GM18873 (cell line): ENCODE results near the gene PCSK2.
"Not testable (repeated sequence)": the region's sequence is repeated elsewhere in the genome, so short reads cannot be mapped to it uniquely, and the experiment has no call there.

Source experiments
- ATAC-seq: cut with Tn5 transposase; IDR thresholded peaks from one replicate; pipeline ENCODE4 v1.9.1; 2021; ENCODE audit warnings: mild to moderate bottlenecking, moderate library complexity, moderate number of reproducible peaks; ENCODE audit not compliant: unreplicated experiment, low FRiP score

The PCSK2 gene, protein sequence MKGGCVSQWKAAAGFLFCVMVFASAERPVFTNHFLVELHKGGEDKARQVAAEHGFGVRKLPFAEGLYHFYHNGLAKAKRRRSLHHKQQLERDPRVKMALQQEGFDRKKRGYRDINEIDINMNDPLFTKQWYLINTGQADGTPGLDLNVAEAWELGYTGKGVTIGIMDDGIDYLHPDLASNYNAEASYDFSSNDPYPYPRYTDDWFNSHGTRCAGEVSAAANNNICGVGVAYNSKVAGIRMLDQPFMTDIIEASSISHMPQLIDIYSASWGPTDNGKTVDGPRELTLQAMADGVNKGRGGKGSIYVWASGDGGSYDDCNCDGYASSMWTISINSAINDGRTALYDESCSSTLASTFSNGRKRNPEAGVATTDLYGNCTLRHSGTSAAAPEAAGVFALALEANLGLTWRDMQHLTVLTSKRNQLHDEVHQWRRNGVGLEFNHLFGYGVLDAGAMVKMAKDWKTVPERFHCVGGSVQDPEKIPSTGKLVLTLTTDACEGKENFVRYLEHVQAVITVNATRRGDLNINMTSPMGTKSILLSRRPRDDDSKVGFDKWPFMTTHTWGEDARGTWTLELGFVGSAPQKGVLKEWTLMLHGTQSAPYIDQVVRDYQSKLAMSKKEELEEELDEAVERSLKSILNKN

DNA sequence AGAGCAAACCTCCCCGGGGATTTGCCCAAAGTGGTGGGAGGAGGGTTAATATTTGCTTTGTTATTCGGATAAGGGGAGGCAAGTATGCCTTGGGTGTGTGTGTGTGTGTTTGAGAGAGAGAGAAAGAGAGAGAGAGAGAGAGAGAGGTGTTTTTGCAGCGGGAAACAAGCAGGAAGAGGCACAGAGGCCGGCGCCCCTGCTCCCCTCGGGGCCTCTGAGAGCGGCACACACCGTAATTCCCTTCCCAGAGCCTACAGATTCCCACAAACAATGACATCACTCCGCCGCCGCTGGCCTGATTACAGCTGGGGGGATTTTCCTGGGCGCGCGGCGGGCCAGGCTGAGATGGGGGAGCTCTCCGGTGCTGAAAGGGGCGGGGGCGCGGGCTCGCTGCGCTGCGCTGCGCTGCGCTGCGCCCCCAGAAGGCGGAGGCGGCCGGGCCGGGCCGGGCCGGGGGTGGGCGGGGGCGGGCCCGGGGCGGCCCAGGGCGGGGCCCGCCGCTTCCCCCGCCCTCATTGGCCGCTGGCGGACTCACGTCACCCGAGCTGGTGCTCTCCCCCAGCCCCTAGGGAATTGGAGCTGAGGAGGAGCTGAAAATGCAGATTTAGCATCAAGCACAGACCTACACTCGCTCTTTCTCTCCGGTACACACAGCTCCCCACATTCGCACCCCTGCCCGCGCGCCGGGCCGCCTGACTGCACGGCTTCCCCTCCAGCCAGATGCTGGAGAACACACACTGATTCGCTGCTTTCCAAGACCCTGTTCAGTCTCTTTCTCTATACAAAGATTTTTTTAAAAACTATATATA, at the start of gene PCSK2:
TSS of gene PCSK2 (plus strand) at position 631 of the 809 bp plus-strand sequence. CDS start 266 bp downstream, outside the sequence.
- no peak for ATAC-seq

DNA sequence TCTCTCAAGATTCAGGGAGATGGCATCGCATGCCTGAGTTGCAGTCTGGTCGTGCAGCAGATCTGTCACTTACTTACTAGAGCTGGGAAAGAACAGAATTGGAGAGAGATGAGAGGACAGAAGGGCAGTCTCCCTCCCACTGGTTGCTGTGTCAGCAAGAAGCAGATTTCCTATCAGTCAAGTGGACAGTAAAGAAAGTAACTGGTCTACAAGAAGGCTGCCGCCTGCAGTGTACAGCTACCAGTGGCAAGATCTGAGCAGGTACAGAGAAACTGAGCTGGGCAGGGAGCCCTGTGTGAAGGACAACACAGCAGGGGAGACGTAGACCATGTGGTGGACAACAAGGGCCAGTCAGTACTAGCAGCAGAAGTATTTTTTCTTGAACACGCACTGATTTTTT, 49.5 kb upstream of the PCSK2 start:
- no peak for ATAC-seq

DNA sequence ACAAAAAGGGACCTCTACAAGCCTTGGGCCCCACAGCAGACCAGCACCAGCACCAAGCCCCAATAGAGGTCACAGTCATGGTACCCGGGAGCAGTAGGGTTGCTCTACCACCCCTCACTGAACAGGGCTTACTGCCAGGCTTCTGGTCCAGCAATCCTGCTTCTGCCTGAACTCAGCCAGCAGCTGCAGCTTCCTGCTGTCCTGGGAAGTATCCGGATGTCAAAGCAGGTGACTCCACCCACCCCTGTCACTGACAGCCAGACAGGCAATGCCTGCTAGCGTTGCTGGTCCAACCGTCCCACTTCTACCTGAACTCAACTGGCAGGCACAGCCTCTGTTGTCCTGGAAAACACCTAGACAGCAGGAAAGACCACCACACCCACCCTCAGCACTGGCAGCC, 47.0 kb upstream of the PCSK2 start:
- no peak for ATAC-seq

DNA sequence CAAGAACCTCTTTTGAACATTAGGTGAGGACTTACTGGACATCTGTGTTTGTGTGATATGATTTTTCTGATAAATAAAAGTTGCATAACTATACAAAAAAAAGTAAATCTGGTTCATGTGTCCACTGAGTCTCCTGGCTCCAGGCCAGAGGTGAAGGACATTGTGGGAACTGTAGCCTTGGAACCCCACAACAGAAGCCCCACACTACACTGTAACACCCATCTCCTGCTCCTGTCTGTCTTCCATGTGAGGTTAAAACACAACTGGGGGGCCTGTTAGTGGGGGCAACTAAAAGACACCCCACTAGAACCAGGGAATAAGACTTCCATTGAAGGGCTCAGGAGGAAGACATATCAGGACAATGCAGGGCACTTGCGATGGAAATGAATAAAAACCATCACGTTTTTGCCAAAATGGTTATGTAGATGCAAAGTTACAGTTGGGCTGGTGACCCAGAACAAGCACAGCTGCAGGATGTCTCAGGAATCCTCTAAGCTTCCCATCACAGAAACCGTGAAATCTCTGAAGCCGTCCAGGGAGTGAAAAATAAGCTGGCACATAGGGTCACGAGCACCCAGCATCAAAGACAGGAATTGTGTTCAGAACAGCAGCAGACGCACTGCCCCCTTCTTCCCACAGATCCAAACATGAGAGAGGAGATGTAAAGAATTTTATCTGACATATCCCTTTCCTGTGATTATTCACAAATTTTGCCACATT, 36.7 kb upstream of the PCSK2 start:
- no peak for ATAC-seq

DNA sequence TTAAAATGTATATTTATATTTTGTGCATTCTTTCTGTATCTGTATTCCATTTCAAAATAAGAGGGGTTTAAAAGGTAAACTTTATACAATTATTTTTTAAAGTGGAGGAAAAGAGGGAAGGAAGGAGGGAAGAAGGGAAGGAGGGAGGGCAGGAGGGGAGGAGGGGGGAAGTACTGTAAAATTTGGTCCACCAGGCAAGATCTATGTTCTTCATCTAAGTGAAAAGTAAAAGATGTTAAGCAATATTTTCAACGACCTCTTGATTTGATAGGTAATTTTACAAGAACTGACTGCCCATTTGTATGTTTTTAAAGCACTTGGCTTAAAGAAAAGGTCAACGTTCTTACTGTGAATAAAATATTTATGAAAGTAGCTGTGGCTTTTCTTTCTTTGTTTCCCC, 29.8 kb upstream of the PCSK2 start:
- ATAC-seq = no peak

DNA sequence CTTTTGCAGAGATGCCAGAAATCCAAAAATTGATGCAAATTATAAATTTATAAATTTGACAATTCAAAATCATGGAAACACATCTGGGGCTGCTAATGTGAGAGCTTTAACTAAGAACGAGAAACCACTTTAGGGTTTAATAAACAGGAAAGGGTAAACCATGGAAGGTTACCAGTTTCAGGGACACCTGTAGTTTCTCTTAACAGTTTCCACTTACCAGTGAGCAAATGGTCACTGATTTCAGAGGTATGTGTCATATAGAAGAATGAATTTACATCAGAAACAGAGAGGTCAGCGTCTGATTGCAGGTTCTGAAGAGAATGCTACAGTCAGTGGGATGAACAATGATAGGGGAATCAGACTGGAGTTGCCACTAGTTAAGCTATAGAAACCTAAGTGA, 24.8 kb upstream of the PCSK2 start:
- no peak for ATAC-seq

DNA sequence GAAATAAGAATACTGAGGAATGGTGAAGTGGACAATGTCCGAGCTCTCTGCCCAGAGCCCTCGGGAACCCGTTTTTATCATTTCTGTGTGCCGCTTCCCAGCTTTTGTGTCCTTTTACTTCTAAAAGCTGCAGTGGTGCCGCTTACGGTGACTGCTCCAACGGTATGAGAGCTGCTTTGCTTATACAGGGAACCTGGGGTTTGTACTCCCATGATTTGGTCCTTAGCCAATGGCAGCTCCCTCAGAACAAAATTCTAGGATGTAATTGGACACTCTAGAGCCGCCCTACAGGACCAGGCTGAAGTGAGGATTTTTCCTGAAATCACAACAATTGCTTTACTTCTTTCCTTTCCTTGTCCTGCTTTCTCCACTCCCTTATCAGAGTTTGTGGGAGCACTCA, 24.2 kb upstream of the PCSK2 start:
- no peak for ATAC-seq

DNA sequence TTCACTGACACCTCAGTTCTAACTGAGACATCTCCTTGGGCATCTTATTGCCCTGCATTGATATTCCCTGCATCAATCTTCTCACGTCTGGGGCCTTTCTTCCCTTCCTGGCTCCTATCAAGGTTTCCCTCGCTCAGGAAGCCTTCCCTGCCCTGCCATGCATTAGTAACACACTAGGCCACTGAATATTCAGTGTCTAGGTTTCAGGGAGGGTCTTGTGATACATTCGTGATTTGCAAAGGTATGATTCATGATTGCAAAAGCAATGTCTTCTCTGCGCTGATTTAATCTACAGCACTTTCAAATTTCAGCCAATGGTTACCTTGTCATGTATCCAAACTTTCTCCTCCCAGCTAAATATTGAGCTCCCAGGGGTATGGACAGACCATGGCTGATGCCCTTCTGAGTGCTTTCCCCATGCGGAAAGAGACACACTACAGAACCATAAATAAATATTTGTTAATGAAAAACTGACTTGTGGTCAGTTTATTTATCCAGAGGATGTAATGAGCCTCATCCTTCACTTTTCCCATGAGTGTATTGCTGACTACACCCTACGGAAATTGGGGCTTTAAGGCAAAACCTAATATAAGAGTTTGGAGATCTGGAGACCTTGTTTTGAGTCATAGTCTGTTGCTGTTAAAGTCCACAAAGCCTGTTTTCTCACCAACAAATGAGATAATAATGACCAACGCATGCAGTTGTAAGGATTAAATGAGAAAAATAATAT, 21.6 kb upstream of the PCSK2 start:
- ATAC-seq = no peak

DNA sequence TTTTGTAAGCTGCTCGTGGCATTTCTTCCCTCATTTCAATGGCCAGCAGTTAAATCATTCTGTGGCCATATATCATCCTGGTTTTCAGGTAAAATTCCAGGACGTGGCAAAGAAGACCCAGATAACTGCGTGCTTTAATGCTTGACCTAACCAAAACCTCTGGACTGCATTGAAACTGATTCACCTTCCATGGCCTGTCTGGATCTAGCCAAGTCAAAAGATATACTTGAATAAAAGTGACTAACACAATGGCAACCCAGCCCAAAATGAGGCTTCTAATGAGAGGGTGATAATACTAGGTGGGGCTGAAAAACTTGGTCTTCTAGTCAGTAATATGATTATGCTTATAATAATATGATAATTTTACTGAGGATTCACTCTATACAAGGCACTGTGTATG, 16.5 kb upstream of the PCSK2 start:
- no peak for ATAC-seq

DNA sequence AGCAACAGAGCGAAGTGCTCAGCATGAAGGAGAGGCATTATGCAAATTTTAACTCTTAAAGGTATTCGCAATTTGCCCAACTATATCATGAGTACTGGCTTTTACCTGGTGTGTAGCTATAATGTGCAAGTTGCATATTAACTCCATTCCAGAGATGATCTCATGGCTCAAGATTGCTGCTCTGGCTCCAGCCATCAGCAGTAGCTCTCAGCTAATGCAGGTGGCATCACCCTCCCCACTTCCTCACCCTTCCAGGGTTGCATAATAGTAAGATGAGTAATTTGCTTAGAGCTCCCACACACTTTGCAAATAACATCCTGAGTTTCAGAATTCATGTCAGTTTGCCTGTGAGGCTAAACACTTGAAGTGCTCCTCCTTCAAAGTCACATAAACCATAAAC, 15.9 kb upstream of the PCSK2 start:
- ATAC-seq = no peak

DNA sequence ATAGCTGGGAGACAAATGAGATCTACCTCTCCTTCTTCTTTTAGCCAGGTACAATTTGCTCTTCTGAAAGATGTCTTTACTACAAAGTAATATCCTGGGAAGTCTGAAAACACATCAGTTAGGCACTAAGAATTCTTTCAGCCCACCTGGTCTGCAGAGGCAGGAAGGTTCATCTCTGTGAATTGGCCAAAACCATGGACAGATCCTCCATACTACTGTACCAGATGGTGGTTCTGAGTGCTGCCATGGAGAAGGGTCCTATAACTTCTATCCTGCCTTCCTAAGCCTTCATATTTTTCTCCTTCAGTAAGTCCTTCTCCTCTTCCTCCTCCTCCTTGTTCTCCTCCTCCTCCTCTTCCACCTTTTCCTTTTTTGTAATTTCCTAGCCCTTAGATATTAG, 11.7 kb upstream of the PCSK2 start:
- no peak for ATAC-seq

DNA sequence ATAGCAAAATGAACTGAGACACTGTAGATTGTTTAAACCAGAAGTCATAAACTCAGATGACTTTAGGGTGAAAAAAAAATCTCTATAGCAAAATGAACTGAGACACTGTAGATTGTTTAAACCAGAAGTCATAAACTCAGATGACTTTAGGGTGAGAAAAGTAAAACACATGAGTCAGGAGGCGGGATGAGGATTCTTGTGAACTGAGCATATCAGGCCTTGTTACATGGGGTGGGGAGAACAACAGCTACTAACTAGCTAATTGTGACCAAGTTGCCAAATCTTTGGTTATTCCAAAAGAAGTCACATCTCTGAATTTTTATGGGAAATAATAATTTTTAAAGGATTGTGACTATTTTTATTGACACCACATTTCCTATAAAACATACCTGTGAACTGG, 7.0 kb upstream of the PCSK2 start:
- not testable (repeated sequence) for ATAC-seq

DNA sequence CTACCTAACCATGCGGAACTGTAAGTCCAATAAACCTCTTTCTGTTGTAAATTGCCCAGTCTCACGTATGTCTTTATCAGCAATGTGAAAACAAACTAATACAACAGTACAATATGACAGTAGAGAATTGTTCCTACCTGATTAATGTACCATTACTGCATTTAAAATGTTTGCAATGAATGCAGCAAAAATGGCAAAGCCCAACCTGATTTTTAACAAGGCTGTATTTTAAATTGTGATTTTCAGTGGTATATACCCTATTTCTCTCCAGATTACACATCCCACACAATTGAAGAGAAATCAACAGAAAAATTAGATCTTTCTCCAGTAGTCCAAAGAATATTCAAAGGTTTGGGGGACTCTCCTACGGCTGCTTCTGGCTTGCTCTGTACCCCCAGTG, 3.3 kb upstream of the PCSK2 start:
- ATAC-seq = no peak

DNA sequence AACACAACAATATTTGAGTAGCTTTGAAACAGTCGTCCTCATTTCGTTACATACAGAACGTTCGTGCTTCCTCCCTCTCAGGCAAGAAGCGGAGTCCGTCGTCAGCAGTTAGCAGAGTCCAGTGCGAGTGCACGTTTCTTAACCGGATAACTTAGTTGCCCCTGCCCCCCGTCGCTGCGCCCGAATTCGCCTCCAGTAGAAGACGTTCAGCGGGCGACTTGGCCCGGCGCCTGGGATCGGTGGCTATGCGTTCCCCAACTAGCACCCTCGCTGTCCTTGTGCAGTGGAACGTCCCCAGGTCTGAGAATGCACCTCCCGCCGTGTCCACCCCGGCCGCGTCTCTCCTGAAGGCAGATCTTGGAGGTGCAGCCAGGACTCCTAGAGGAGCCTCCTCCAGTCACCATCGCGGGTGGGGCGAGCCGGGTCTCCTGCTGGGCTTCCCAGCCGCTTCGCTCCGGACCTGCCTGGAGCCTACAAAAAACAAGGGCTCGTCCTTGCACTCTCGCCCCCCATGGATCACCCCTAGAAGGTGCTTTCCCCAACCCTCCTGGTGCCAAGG, 910 bp upstream of the PCSK2 start:
- no peak for ATAC-seq

DNA sequence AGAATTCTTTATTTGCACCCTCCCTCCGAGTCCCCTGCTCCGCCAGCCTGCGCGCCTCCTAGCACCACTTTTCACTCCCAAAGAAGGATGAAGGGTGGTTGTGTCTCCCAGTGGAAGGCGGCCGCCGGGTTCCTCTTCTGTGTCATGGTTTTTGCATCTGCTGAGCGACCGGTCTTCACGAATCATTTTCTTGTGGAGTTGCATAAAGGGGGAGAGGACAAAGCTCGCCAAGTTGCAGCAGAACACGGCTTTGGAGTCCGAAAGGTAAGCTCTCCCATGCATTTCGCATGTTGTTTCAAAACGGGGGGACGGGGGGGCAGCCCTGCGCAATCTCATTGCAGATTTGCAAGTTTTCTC, 357 bp downstream of the PCSK2 start:
- ATAC-seq = no peak

DNA sequence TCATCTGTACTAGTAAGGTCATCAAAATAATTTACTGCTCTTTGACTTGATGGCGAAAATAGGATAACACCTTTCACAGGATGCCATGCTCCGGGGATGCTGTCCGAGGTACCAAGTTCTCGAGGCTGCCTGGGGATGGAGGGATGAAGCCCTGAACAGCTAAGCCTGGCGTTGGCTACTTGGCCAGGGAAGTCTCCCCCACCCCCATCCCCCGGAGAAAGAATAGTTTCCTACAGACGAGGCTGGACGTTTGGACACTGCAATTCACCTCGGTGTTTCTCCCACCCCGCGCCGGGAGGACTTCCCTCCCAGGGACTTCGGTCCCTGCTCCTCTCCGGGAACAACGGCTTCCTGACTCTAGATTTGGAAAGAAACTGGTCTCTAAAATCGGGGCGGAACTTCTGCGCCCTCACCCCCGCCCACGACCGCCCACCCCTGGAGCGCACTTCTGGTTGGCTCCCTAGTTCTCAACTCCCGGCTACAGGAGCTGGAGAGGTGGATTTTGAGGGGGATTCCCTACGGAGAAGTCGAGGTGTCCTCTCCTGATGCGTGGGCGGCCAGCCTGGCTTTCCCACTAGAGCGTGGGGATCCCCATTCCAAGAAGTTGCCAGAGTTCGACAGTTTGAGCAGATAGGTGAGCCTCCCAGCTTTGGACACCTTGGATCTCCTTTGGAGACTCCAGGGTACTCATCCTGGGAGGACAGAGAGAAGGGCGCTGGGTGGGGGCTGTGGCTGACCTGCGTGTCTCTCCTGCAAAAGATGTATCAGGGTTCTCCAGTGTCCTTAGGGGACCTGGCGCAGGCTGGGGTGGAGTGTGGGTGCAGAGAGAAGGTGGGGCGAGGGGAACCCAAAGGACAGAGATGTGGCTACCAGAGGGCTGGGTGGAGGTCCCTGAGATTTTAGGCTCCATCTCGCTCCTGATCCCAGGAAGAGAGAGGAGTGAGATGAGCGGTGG, 1.1 kb downstream of the PCSK2 start:
- no peak for ATAC-seq

DNA sequence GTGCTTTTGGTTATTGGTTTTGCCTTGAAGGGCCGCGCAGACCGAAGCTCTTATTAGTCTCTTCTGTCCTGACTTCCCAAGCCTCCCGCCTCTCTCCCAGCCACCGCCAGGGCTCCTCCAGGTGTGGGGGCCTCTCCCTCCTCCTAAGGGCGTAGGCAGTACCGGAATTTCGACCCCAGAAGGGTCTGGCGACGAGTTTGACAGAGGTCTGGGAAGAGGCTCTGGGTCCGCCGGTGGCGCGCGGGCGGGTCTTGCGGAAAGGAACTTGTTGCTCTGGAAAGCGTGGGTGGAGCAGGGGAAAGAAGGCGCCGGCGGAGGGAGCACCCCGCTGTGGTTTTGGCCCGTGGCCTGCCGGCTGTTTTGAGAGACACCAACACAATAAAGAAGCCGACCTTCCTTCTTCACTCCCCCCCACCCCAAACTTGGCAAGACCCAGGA, 1.8 kb downstream of the PCSK2 start:
- no peak for ATAC-seq

DNA sequence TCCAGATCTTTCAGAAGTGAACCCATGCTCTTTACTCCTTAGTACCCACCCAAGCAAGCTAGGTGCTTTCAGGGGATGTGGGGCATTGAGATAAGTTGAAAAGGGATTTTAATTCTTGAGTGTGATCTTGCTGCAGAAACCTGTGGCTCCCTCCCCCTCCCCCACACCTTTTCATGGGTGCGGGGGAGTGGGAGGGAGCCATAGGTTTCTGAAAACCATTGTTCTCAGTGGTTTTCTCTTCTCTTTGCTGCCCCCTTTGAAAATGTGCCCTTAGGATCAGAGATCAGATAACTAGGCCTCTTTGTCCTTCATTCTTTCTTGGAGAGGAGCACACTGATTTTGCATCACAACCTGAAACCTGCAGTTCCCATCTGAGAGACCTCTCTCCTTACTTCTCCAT, 2.4 kb downstream of the PCSK2 start:
- ATAC-seq = no peak

DNA sequence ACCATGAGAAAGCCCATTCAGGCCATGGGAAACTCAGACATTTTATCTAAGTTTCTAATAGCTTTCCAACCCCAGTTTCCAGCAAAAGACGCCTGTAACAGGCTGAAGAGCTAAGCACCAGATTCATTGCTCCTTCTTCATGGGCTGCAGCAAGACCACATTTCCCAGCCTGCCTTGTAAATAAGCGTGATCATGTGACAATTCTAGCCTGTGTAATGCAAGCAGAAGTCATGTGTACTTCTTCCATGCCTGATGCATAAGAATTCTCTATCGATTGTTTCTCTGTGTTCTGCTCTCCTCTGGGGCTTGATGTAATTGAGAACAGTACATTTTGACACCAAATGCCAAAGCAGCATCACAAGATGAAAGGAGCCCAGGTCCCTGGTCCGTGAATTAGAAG, 6.8 kb downstream of the PCSK2 start:
- ATAC-seq = no peak
